Liver (tissue), 10 donors: ENCODE measurements around the gene YPEL4. TPM values are rescaled to one million over a fixed set of nuclear protein-coding genes. Genes with fewer than 3 reads are reported as not detected.
A peak's percentile ranks its signal among the peaks of the same experiment; 100 is the strongest.

ENCODE experiments used
- DNase-seq: peaks from one replicate; pipeline ENCODE4 v3.0.0-alpha.2; 2017; ENCODE audit warnings: low spot score
- H3K27ac ChIP-seq, 2 donors: one replicate each; pipeline ENCODE4 v1.7.0; 2013; ENCODE audit warnings: inconsistent platforms in 2 of 2, low read length in 2 of 2, control low read depth in 1 of 2, low read depth in 1 of 2, mild to moderate bottlenecking in 1 of 2
- H3K27me3 ChIP-seq, 4 donors: one replicate each; pipeline versions ENCODE4 v1.6.1 to v1.7.0; 2013; ENCODE audit warnings: low read length in 3 of 4, inconsistent platforms in 1 of 4, mild to moderate bottlenecking in 1 of 4, moderate library complexity in 1 of 4; ENCODE audit not compliant: control insufficient read depth in 4 of 4, insufficient read depth in 4 of 4
- H3K36me3 ChIP-seq, 4 donors: one replicate each; pipeline versions ENCODE4 v1.6.1 to v1.7.0; 2013; ENCODE audit warnings: low read length in 3 of 4, mild to moderate bottlenecking in 3 of 4, low read depth in 1 of 4, moderate library complexity in 1 of 4; ENCODE audit not compliant: control insufficient read depth in 4 of 4, insufficient read depth in 3 of 4
- H3K4me1 ChIP-seq, 4 donors: one replicate each; pipeline versions ENCODE4 v1.6.1 to v1.7.0; 2013; ENCODE audit warnings: low read length in 3 of 4, mild to moderate bottlenecking in 3 of 4, moderate library complexity in 1 of 4; ENCODE audit not compliant: control insufficient read depth in 4 of 4, insufficient read depth in 4 of 4
- H3K4me3 ChIP-seq, 3 donors: one replicate each; pipeline versions ENCODE4 v1.6.1 to v1.7.0; 2013; ENCODE audit warnings: low read length in 3 of 3, control low read depth in 1 of 3, low read depth in 1 of 3, mild to moderate bottlenecking in 1 of 3
- H3K9ac ChIP-seq, 2 donors: one replicate each; pipeline ENCODE4 v1.7.0; 2013; ENCODE audit warnings: low read length in 2 of 2, mild to moderate bottlenecking in 2 of 2, moderate library complexity in 2 of 2, control low read depth in 1 of 2, low read depth in 1 of 2
- H3K9me3 ChIP-seq, 4 donors: one replicate each; pipeline versions ENCODE4 v1.6.1 to v1.7.0; 2013; ENCODE audit warnings: low read length in 3 of 4; ENCODE audit not compliant: control insufficient read depth in 4 of 4
- ATF3 ChIP-seq: IDR thresholded peaks from 2 replicates; pipeline ENCODE4 v1.6.1; 2016; ENCODE audit warnings: antibody characterized with exemption
- EGR1 ChIP-seq, 2 donors: IDR thresholded peaks; 2 replicates each; pipeline ENCODE4 v1.6.1; 2016 to 2018; ENCODE audit warnings: antibody characterized with exemption in 2 of 2, low read depth in 2 of 2
- FOXA1 ChIP-seq: IDR thresholded peaks from 2 replicates; pipeline ENCODE4 v1.6.1; 2016; ENCODE audit warnings: antibody characterized with exemption
- FOXA2 ChIP-seq: IDR thresholded peaks from 2 replicates; pipeline ENCODE4 v1.6.1; 2016; ENCODE audit warnings: antibody characterized with exemption
- GABPA ChIP-seq, 2 donors: IDR thresholded peaks in 1 of 2; conservative IDR thresholded peaks in 1 of 2; 2 replicates each; pipeline ENCODE4 v1.6.1; 2016; ENCODE audit warnings: antibody characterized with exemption in 2 of 2, mild to moderate bottlenecking in 1 of 2, moderate library complexity in 1 of 2
- HNF4A ChIP-seq, 2 donors: conservative IDR thresholded peaks; 2 replicates each; pipeline ENCODE4 v1.6.1; 2016; ENCODE audit warnings: antibody characterized with exemption in 2 of 2, mild to moderate bottlenecking in 2 of 2
- HNF4G ChIP-seq: IDR thresholded peaks from 2 replicates; pipeline ENCODE4 v1.6.1; 2016; ENCODE audit warnings: antibody characterized with exemption
- JUND ChIP-seq, 2 donors: IDR thresholded peaks; 2 replicates each; pipeline ENCODE4 v1.6.1; 2016; ENCODE audit warnings: antibody characterized with exemption in 2 of 2
- NR2F2 ChIP-seq: IDR thresholded peaks from 2 replicates; pipeline ENCODE4 v1.6.1; 2016; ENCODE audit warnings: antibody characterized with exemption
- RAD21 ChIP-seq, 2 donors: IDR thresholded peaks; 2 replicates each; pipeline ENCODE4 v1.6.1; 2016; ENCODE audit warnings: antibody characterized with exemption in 2 of 2, mild to moderate bottlenecking in 2 of 2
- RXRA ChIP-seq, 2 donors: IDR thresholded peaks; 2 replicates each; pipeline ENCODE4 v1.6.1; 2017 to 2018; ENCODE audit warnings: antibody characterized with exemption in 2 of 2, mild to moderate bottlenecking in 1 of 2
- SP1 ChIP-seq: IDR thresholded peaks from 2 replicates; pipeline ENCODE4 v1.6.1; 2018; ENCODE audit warnings: antibody characterized with exemption, mild to moderate bottlenecking
- TAF1 ChIP-seq: conservative IDR thresholded peaks from 2 replicates; pipeline ENCODE4 v1.6.1; 2016; ENCODE audit warnings: antibody characterized with exemption, mild to moderate bottlenecking
- YY1 ChIP-seq: IDR thresholded peaks from 2 replicates; pipeline ENCODE4 v1.6.1; 2016; ENCODE audit warnings: antibody characterized with exemption, mild to moderate bottlenecking
- WGBS: extraction: QIAGEN DNeasy Blood & Tissue Kit; methylation state at CpG from one replicate; pipeline ENCODE4 v1.1.7; 2013; 5-methylcytosine and 5-hydroxymethylcytosine counted together
- polyA plus RNA-seq, 2 donors: library from polyadenylated mRNA; stranded (reverse) in 1 of 2; unstranded in 1 of 2; fragments of 200-250 nt in 1 of 2; fragments of >200 nt in 1 of 2; fragmentation: Nextera tagmentation in 1 of 2; extraction: Ambion mirVana in 1 of 2; gene quantifications; one replicate each; pipeline versions ENCODE4 v1.2.1 to v1.2.3, GENCODE V29; 2013 to 2015
- small RNA-seq: library from RNA; depleted of rRNA; stranded (forward); fragments of <200 nt; gene quantifications from one replicate; pipeline ENCODE3, GENCODE V24; 2014
- total RNA-seq, 2 donors: library from RNA; depleted of rRNA; stranded (reverse); fragments of >200 nt; gene quantifications; one replicate each; pipeline ENCODE4 v1.2.3, GENCODE V29; 2014
- TF ChIP-seq, protein P1 (sequence below): IDR thresholded peaks from 2 replicates; pipeline ENCODE4 v1.6.1; 2016; ENCODE audit warnings: antibody characterized with exemption
- TF ChIP-seq, protein P2 (sequence below): IDR thresholded peaks from 2 replicates; pipeline ENCODE4 v1.6.1; 2016; ENCODE audit warnings: antibody characterized with exemption
- TF ChIP-seq, protein P3 (sequence below): fragments of 150-350 bp; IDR thresholded peaks from 2 replicates; pipeline ENCODE4 v1.5.1; 2017; ENCODE audit warnings: improper control_type of control experiment, low read depth, low read length; ENCODE audit not compliant: missing input control
- donor health status: healthy.
- donor health status: healthy.
- donor health status: healthy.
- donor health status: healthy.
- donor health status: healthy.

YPEL4 gene
- total and polyA plus RNA-seq, 4 donors = 0.08 to 19.9 (median 0.22) TPM

- TF ChIP-seq, protein P1, sequence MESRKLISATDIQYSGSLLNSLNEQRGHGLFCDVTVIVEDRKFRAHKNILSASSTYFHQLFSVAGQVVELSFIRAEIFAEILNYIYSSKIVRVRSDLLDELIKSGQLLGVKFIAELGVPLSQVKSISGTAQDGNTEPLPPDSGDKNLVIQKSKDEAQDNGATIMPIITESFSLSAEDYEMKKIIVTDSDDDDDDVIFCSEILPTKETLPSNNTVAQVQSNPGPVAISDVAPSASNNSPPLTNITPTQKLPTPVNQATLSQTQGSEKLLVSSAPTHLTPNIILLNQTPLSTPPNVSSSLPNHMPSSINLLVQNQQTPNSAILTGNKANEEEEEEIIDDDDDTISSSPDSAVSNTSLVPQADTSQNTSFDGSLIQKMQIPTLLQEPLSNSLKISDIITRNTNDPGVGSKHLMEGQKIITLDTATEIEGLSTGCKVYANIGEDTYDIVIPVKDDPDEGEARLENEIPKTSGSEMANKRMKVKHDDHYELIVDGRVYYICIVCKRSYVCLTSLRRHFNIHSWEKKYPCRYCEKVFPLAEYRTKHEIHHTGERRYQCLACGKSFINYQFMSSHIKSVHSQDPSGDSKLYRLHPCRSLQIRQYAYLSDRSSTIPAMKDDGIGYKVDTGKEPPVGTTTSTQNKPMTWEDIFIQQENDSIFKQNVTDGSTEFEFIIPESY = peak; percentile 55
- TF ChIP-seq HNF4A (conservative IDR thresholded peaks at IDR 0.05) (peak; percentile 62 to 71), HNF4G (peak; percentile 24), NR2F2 (peak; percentile 73), FOXA2 (no peak), JUND (IDR thresholded peaks at IDR 0.05) (peak in 1 of 2 donors; percentile 73), YY1 (peak; percentile 62), RAD21 (IDR thresholded peaks at IDR 0.05) (peak in 1 of 2 donors; percentile 40), SP1 (peak; percentile 79), FOXA1 (peak; percentile 33)
- TF ChIP-seq, protein P2, sequence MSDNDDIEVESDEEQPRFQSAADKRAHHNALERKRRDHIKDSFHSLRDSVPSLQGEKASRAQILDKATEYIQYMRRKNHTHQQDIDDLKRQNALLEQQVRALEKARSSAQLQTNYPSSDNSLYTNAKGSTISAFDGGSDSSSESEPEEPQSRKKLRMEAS = peak; percentile 44
Observed at GRCh38 chr11:57597461-57597915, 52.2 kb downstream of the YPEL4 start, which contains the start of gene SERPING1 (continued).

DNA sequence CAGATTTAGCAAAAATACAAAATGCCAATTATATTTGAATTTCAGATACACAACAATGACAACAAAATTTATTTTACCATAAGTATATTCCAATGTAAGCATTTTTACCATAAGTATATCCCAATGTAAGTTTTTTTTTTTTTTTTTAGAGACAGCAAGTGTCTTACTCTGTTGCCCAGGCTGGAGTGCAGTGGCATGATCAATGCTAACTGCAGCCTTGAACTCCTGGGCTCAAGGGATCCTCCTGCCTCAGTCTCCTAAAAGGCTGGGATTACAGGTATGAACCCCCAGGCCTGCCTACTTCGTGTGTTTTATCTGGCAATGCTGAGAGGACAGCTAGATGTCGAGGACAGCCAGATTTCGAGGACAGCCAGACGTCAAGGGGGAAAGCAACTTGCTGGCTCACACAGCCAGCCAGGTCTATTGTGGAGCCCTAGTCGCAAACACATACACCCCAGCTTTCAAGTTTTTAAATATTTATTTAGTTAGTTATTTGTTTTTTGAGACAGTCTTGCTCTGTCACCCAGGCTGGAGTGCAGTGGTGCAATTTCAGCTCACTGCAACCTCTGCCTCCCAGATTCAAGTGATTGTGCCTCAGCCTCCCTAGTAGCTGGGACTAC is 53.3 kb downstream of the YPEL4 start:
- no peak overlapping the region for H3K9ac ChIP-seq
- H3K4me3 ChIP-seq = no peak overlapping the region
- H3K27me3 ChIP-seq = no peaks in the 10 kb centered on the region
- peak; percentile 58 for TF ChIP-seq TAF1
- peak; percentile 36 to 58 for TF ChIP-seq HNF4A (conservative IDR thresholded peaks at IDR 0.05)
- TF ChIP-seq ATF3 = no peak
- TF ChIP-seq RXRA (IDR thresholded peaks at IDR 0.05) = peak; percentile 7 to 63
- peak; percentile 41 for TF ChIP-seq SP1
- no peak for TF ChIP-seq GABPA (IDR thresholded peaks at IDR 0.05 in 1 of 2, conservative IDR thresholded peaks at IDR 0.05 in 1 of 2)
- no peak for TF ChIP-seq HNF4G
- TF ChIP-seq, protein P2 = peak; percentile 30
- no peak for TF ChIP-seq RAD21 (IDR thresholded peaks at IDR 0.05)
- TF ChIP-seq, protein P1 = peak; percentile 34
- no peak for TF ChIP-seq EGR1 (IDR thresholded peaks at IDR 0.05; ENCODE audit: low read depth in 2 of 2)
- TF ChIP-seq FOXA1 = no peak
- TF ChIP-seq YY1 = no peak
- TF ChIP-seq NR2F2 = no peak
- TF ChIP-seq FOXA2 = peak; percentile 17
- TF ChIP-seq, protein P3, sequence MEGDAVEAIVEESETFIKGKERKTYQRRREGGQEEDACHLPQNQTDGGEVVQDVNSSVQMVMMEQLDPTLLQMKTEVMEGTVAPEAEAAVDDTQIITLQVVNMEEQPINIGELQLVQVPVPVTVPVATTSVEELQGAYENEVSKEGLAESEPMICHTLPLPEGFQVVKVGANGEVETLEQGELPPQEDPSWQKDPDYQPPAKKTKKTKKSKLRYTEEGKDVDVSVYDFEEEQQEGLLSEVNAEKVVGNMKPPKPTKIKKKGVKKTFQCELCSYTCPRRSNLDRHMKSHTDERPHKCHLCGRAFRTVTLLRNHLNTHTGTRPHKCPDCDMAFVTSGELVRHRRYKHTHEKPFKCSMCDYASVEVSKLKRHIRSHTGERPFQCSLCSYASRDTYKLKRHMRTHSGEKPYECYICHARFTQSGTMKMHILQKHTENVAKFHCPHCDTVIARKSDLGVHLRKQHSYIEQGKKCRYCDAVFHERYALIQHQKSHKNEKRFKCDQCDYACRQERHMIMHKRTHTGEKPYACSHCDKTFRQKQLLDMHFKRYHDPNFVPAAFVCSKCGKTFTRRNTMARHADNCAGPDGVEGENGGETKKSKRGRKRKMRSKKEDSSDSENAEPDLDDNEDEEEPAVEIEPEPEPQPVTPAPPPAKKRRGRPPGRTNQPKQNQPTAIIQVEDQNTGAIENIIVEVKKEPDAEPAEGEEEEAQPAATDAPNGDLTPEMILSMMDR = no peak
- DNase-seq = no peak
- H3K27ac ChIP-seq = peak overlapping the region; percentile 92 to 95
- H3K4me1 ChIP-seq = peaks cover 11 to 38% (median 21%) of the 10 kb centered on the region in 4 donors
- H3K9me3 ChIP-seq = no peaks in the 10 kb centered on the region
- H3K36me3 ChIP-seq = peaks cover 3 to 10% (median 7%) of the 10 kb centered on the region in 4 donors
- WGBS = 34% methylated on average over 5 of the region's 5 CpGs

Small RNA genes within 50 kb of the gene (small RNA-seq; reads per million reads assigned to genes)
- gene MIR130A = 862 reads per million, percentile 99 among the genes with 10 or more reads in this experiment

Other genes with a start within 250 kb of the YPEL4 start
- gene SLC43A3, start 222.8 kb downstream of the YPEL4 start, total RNA-seq = 100 to 1,000 TPM in 1 of 2 donors, 10 to 100 TPM in 1; 47.2 to 106 TPM
- gene SLC43A3, start 222.8 kb downstream of the YPEL4 start, polyA plus RNA-seq = 100 to 1,000 TPM in 1 of 2 donors, 10 to 100 TPM in 1; 80.2 to 152 TPM
- under 1 TPM; 0.75 to 0.89 TPM for gene RTN4RL2, start 189.4 kb downstream of the YPEL4 start, total RNA-seq
- 10 to 100 TPM in 1 of 2 donors, 1 to 10 TPM in 1; 5.5 to 18.1 TPM for gene RTN4RL2, start 189.4 kb downstream of the YPEL4 start, polyA plus RNA-seq
- 100 to 1,000 TPM; 107 to 171 TPM for gene SLC43A1, start 134.2 kb downstream of the YPEL4 start, total RNA-seq
- 100 to 1,000 TPM in 1 of 2 donors, 10 to 100 TPM in 1; 85.6 to 108 TPM for gene SLC43A1, start 134.2 kb downstream of the YPEL4 start, polyA plus RNA-seq
- 10 to 100 TPM; 19.8 to 23.7 TPM for gene TIMM10, start 119.2 kb downstream of the YPEL4 start, total RNA-seq
- 10 to 100 TPM; 36.9 to 77.4 TPM for gene TIMM10, start 119.2 kb downstream of the YPEL4 start, polyA plus RNA-seq
- not detected for gene SMTNL1, start 112.3 kb downstream of the YPEL4 start, total RNA-seq
- gene SMTNL1, start 112.3 kb downstream of the YPEL4 start, polyA plus RNA-seq = not detected
- 10 to 100 TPM; 18.6 to 44.8 TPM for gene UBE2L6, start 82.2 kb downstream of the YPEL4 start, total RNA-seq
- 10 to 100 TPM; 85.4 to 97.2 TPM for gene UBE2L6, start 82.2 kb downstream of the YPEL4 start, polyA plus RNA-seq
- 100 to 1,000 TPM; 235 to 541 TPM for gene SERPING1, start 52.2 kb downstream of the YPEL4 start, total RNA-seq
- 1,000 to 10,000 TPM; 2,487 to 2,911 TPM for gene SERPING1, start 52.2 kb downstream of the YPEL4 start, polyA plus RNA-seq
- 10 to 100 TPM; 10.1 to 12.3 TPM for gene CLP1, start 7.8 kb upstream of the YPEL4 start, total RNA-seq
- gene CLP1, start 7.8 kb upstream of the YPEL4 start, polyA plus RNA-seq = 1 to 10 TPM; 5.9 to 6.6 TPM
- 10 to 100 TPM; 27.1 to 31.4 TPM for gene ZDHHC5, start 18.2 kb upstream of the YPEL4 start, total RNA-seq
- 10 to 100 TPM in 1 of 2 donors, 1 to 10 TPM in 1; 7.2 to 25.1 TPM for gene ZDHHC5, start 18.2 kb upstream of the YPEL4 start, polyA plus RNA-seq
- 1 to 10 TPM; 4.4 to 5.6 TPM for gene MED19, start 62.3 kb upstream of the YPEL4 start, total RNA-seq
- 10 to 100 TPM in 1 of 2 donors, 1 to 10 TPM in 1; 7.5 to 11.3 TPM for gene MED19, start 62.3 kb upstream of the YPEL4 start, polyA plus RNA-seq
- 10 to 100 TPM; 43.3 to 48.3 TPM for gene TMX2, start 62.7 kb upstream of the YPEL4 start, total RNA-seq
- gene TMX2, start 62.7 kb upstream of the YPEL4 start, polyA plus RNA-seq = 10 to 100 TPM; 69.8 to 70.9 TPM
- 10 to 100 TPM; 42.2 to 52.2 TPM for gene SELENOH, start 91.6 kb upstream of the YPEL4 start, total RNA-seq
- gene SELENOH, start 91.6 kb upstream of the YPEL4 start, polyA plus RNA-seq = 100 to 1,000 TPM in 1 of 2 donors, 10 to 100 TPM in 1; 90.7 to 129 TPM
- not detected for gene BTBD18, start 101.9 kb upstream of the YPEL4 start, total RNA-seq
- under 1 TPM in 1 of 2 donors, not detected in 1; 0.13 TPM for gene BTBD18, start 101.9 kb upstream of the YPEL4 start, polyA plus RNA-seq
- gene CTNND1, start 111.9 kb upstream of the YPEL4 start, total RNA-seq = 10 to 100 TPM; 74.1 to 97.1 TPM
- gene CTNND1, start 111.9 kb upstream of the YPEL4 start, polyA plus RNA-seq = 10 to 100 TPM; 21.5 to 41.9 TPM